B cell (primary cell): Measurements from ENCODE around the gene ACR. TPM values are rescaled to one million over a fixed set of nuclear protein-coding genes. Genes with fewer than 3 reads are reported as not detected.

Source experiments
- ATAC-seq: fragments of 200-7000 bp; cut with Tn5 transposase; one replicate; pipeline ENCODE4 v1.10.0; 2021; ENCODE audit warnings: low read depth, mild to moderate bottlenecking, moderate number of reproducible peaks, moderate library complexity
- CTCF ChIA-PET: fragments of 350-600 bp; sonication (Branson Sonifier 250); formaldehyde crosslinking; loops from one replicate; lab custom pipeline; 2021; ENCODE audit warnings: antibody characterized with exemption, inconsistent platforms; lab: Charles Lee
- POLR2A ChIA-PET: fragments of 350-600 bp; sonication (Branson Sonifier 250); formaldehyde crosslinking; loops from one replicate; lab custom pipeline; 2021; ENCODE audit warnings: antibody characterized with exemption; lab: Charles Lee
- DNase-seq: peaks from one replicate; pipeline ENCODE4 v3.0.0; 2013
- H2AFZ ChIP-seq: 2 replicates; pipeline ENCODE4 v1.6.1; 2012; ENCODE audit warnings: mild to moderate bottlenecking, low read depth, low read length; ENCODE audit not compliant: insufficient read depth, poor library complexity, severe bottlenecking
- H3K27ac ChIP-seq, 2 donors: 1 replicate in 1 of 2; 2 replicates in 1 of 2; pipeline ENCODE4 v1.5.1; 2012 to 2013; ENCODE audit warnings: low read length in 2 of 2, mild to moderate bottlenecking in 2 of 2, moderate library complexity in 1 of 2
- H3K27me3 ChIP-seq, 4 experiments: fragments of 200-600 bp in 1 of 4; sonication (generic) in 1 of 4; replicated peaks in 1 of 4; 1 replicate in 2 of 4; 2 replicates in 2 of 4; pipeline versions ENCODE4 v1.6.1 to v1.7.0; 2013 to 2016; ENCODE audit warnings: low read length in 3 of 4, mild to moderate bottlenecking in 2 of 4, mixed read lengths in 1 of 4, moderate library complexity in 1 of 4; ENCODE audit not compliant: insufficient read depth in 4 of 4, control insufficient read depth in 3 of 4; ENCODE audit errors: control extremely low read depth in 1 of 4
- H3K36me3 ChIP-seq, 2 experiments: replicated peaks in 1 of 2; 1 replicate in 1 of 2; 2 replicates in 1 of 2; pipeline versions ENCODE4 v1.6.1 to v1.7.1; 2013; ENCODE audit warnings: low read length in 1 of 2; ENCODE audit not compliant: insufficient read depth in 2 of 2, control insufficient read depth in 1 of 2; ENCODE audit errors: control extremely low read depth in 1 of 2, extremely low read depth in 1 of 2
- H3K4me1 ChIP-seq, 2 donors: fragments of 200-600 bp in 1 of 2; sonication (generic) in 1 of 2; 1 replicate in 1 of 2; 2 replicates in 1 of 2; pipeline versions ENCODE4 v1.5.1 to v1.6.1; 2013 to 2017; ENCODE audit warnings: low read length in 2 of 2; ENCODE audit not compliant: control insufficient read depth in 2 of 2, insufficient read depth in 2 of 2
- H3K4me2 ChIP-seq: replicated peaks from 2 replicates; pipeline ENCODE3; 2012; ENCODE audit warnings: mild to moderate bottlenecking, low read depth, low read length; ENCODE audit not compliant: poor library complexity, severe bottlenecking
- H3K4me3 ChIP-seq, 5 experiments: fragments of 200-600 bp in 1 of 5; sonication (generic) in 1 of 5; 1 replicate in 3 of 5; 2 replicates in 2 of 5; pipeline versions ENCODE4 v1.5.1 to v1.7.0; 2011 to 2016; ENCODE audit warnings: low read length in 4 of 5, mild to moderate bottlenecking in 4 of 5, low read depth in 2 of 5, control low read depth in 1 of 5, moderate library complexity in 1 of 5; ENCODE audit not compliant: insufficient read depth in 1 of 5; ENCODE audit errors: control extremely low read depth in 1 of 5, extremely low read depth in 1 of 5
- H3K79me2 ChIP-seq: fragments of 200-600 bp; sonication (generic); one replicate; pipeline ENCODE4 v1.6.0; 2016; ENCODE audit warnings: low read length; ENCODE audit not compliant: control insufficient read depth, insufficient read depth
- H3K9ac ChIP-seq: fragments of 200-600 bp; sonication (generic); 2 replicates; pipeline ENCODE4 v1.6.1; 2017; ENCODE audit warnings: mild to moderate bottlenecking, low read length, moderate library complexity
- H3K9me3 ChIP-seq, 3 donors: one replicate each; pipeline versions ENCODE4 v1.6.1 to v1.7.1; 2013; ENCODE audit warnings: low read length in 2 of 3; ENCODE audit not compliant: control insufficient read depth in 2 of 3, insufficient read depth in 1 of 3; ENCODE audit errors: control extremely low read depth in 1 of 3
- H4K20me1 ChIP-seq: 2 replicates; pipeline ENCODE4 v1.6.0; 2012; ENCODE audit warnings: mild to moderate bottlenecking, low read length; ENCODE audit not compliant: insufficient read depth, control insufficient read depth, poor library complexity, severe bottlenecking
- H3K27ac Mint-ChIP-seq: one replicate; pipeline ENCODE4 v1.8.0; 2021; ENCODE audit warnings: mixed read lengths
- H3K27me3 Mint-ChIP-seq: one replicate; pipeline ENCODE4 v1.8.0; 2021; ENCODE audit warnings: mixed read lengths
- H3K4me1 Mint-ChIP-seq: one replicate; pipeline ENCODE4 v1.8.0; 2021; ENCODE audit warnings: mixed read lengths
- H3K4me3 Mint-ChIP-seq: one replicate; pipeline ENCODE4 v1.8.0; 2021; ENCODE audit warnings: mixed read lengths
- H3K9me3 Mint-ChIP-seq: one replicate; pipeline ENCODE4 v1.8.0; 2022; ENCODE audit warnings: mixed read lengths; ENCODE audit not compliant: insufficient read depth
- EZH2 ChIP-seq: IDR thresholded peaks from 2 replicates; pipeline ENCODE4 v1.6.1; 2012; ENCODE audit warnings: borderline replicate concordance, low read depth, mild to moderate bottlenecking, moderate library complexity, low read length; ENCODE audit not compliant: insufficient read depth, poor library complexity, severe bottlenecking
- WGBS: methylation state at CpG from one replicate; pipeline ENCODE4 v1.1.5; 2013; ENCODE audit warnings: missing lambda C conversion rate; ENCODE audit not compliant: insufficient coverage; 5-methylcytosine and 5-hydroxymethylcytosine counted together
- intact Hi-C: fragments of 100-400 bp; cut with micrococcal nuclease; formaldehyde crosslinking; loops from one replicate; pipeline ENCODE4 v1.10.0; 2022
- polyA plus RNA-seq: library from polyadenylated mRNA; depleted of rRNA; stranded (reverse); fragments of >200 nt; gene quantifications from 2 replicates; pipeline ENCODE4 v1.2.3, GENCODE V29; 2012
- total RNA-seq, 2 donors: library from RNA; stranded (reverse); fragments of 120-200 nt in 1 of 2; gene quantifications; 1 replicate in 1 of 2; 2 replicates in 1 of 2; pipeline versions ENCODE4 v1.2.3 to v1.2.4, GENCODE V29; 2013 to 2022
- TF ChIP-seq, protein P1 (sequence below): fragments of 200-600 bp; IDR thresholded peaks from one replicate; pipeline ENCODE4 v1.8.0; 2022; ENCODE audit warnings: antibody characterized with exemption, mild to moderate bottlenecking

Gene ACR
- total and polyA plus RNA-seq, 2 donors (not counting 1 experiment from before 2014, with no cell fraction given): not detected

GRCh38 chr22:50726643-50727340 lies 11.2 kb upstream of the ACR start:
- no peak overlapping the region for H2AFZ ChIP-seq
- no peaks in the 10 kb centered on the region for H3K79me2 ChIP-seq
- DNase-seq (no peak), ATAC-seq (no peak)
- H3K9me3 Mint-ChIP-seq: no peaks in the 10 kb centered on the region
- no peak overlapping the region for H3K9ac ChIP-seq
- ChIA-PET CTCF (no interaction called here), POLR2A (no interaction called here)
- no peaks in the 10 kb centered on the region for H3K27me3 Mint-ChIP-seq
- intact Hi-C loops: no loop called here
- no peak overlapping the region for H3K27ac ChIP-seq
- H3K4me1 Mint-ChIP-seq: peaks cover 12% of the 10 kb centered on the region
- H3K4me3 ChIP-seq: no peak overlapping the region
- H4K20me1 ChIP-seq: no peaks in the 10 kb centered on the region
- H3K4me1 ChIP-seq: peaks cover 8 to 12% of the 10 kb centered on the region in 2 donors
- H3K36me3 ChIP-seq: no peaks in the 10 kb centered on the region
- H3K27me3 ChIP-seq: no peaks in the 10 kb centered on the region
- no peak overlapping the region for H3K4me3 Mint-ChIP-seq
- H3K4me2 ChIP-seq: no peak overlapping the region
- 92% methylated on average over 14 of the region's 14 CpGs for WGBS
- H3K27ac Mint-ChIP-seq: no peak overlapping the region
- TF ChIP-seq, protein P1, sequence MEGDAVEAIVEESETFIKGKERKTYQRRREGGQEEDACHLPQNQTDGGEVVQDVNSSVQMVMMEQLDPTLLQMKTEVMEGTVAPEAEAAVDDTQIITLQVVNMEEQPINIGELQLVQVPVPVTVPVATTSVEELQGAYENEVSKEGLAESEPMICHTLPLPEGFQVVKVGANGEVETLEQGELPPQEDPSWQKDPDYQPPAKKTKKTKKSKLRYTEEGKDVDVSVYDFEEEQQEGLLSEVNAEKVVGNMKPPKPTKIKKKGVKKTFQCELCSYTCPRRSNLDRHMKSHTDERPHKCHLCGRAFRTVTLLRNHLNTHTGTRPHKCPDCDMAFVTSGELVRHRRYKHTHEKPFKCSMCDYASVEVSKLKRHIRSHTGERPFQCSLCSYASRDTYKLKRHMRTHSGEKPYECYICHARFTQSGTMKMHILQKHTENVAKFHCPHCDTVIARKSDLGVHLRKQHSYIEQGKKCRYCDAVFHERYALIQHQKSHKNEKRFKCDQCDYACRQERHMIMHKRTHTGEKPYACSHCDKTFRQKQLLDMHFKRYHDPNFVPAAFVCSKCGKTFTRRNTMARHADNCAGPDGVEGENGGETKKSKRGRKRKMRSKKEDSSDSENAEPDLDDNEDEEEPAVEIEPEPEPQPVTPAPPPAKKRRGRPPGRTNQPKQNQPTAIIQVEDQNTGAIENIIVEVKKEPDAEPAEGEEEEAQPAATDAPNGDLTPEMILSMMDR: no peak
- no peak for TF ChIP-seq EZH2
- H3K9me3 ChIP-seq: peaks cover 0 to 4% (median 0%) of the 10 kb centered on the region in 3 donors

DNA sequence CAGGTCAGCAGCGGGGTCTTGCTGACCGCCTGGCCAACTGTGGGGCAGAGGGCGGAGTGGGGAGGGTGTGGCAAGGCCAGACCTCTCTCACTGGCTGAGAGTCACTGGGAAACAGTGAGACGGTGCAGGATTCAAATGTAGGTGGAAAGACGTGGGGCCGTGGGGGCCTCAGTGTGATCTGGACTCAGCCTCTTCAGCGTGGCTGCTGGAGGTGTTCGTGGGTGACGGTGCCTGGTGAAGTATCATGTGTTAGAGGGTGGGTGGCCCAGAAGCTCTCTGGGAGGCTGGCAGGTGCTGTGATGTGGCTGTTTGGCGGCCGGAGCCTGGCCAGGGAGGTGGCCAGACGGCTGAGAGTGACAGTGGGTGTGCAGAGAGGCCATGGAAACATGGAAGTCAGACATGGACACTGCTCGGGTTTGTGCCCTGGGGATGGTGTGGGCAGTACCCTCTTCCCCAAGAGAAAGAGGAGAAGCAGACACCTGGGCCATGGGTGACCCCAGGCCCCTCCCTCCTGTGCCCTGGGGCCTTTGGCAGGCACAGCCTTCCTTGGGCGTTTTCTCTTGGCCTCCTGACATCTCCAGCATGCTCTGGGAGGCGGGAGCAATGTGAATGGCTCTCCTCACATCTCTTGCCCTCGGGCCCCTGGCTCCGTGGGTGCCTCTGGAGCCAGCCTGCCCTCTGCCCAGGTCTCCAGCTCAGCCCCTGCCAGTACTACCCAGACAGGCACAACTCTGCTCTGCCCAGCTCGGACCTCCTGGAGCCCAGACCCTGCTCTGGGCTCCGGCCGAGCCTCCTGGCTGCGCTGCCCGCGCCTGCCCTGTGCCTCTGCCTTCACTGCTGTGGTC lies 10.1 kb upstream of the ACR start:
- no peak overlapping the region for H3K27ac ChIP-seq
- H3K4me1 ChIP-seq: peaks cover 8 to 12% of the 10 kb centered on the region in 2 donors
- POLR2A ChIA-PET: no interaction called here
- Mint-ChIP-seq H3K9me3 (no peaks in the 10 kb centered on the region), H3K27me3 (peaks cover 3% of the 10 kb centered on the region), H3K27ac (peak overlapping the region; percentile 10), H3K4me3 (no peak overlapping the region), H3K4me1 (peaks cover 14% of the 10 kb centered on the region)
- no peak for ATAC-seq
- TF ChIP-seq EZH2: no peak
- TF ChIP-seq, protein P1: no peak
- H3K4me3 ChIP-seq: no peak overlapping the region
- intact Hi-C loops: no loop called here
- H3K36me3 ChIP-seq: no peaks in the 10 kb centered on the region
- no peaks in the 10 kb centered on the region for H3K9me3 ChIP-seq
- no peak for DNase-seq
- H3K27me3 ChIP-seq: no peaks in the 10 kb centered on the region
- no peaks in the 10 kb centered on the region for H3K79me2 ChIP-seq
- H3K4me2 ChIP-seq: no peak overlapping the region
- H4K20me1 ChIP-seq: no peaks in the 10 kb centered on the region
- H2AFZ ChIP-seq: no peak overlapping the region
- CTCF ChIA-PET: no interaction called here
- 88% methylated on average over 23 of the region's 23 CpGs for WGBS
- H3K9ac ChIP-seq: no peak overlapping the region
